GM18499 (cell line): ENCODE measurements around the gene PKN3.
"Not testable (repeated sequence)": the region's sequence is repeated elsewhere in the genome, so short reads cannot be mapped to it uniquely, and the experiment has no call there.

Source experiments
- ATAC-seq: cut with Tn5 transposase; IDR thresholded peaks from one replicate; pipeline ENCODE4 v1.9.1; 2021; ENCODE audit warnings: moderate number of reproducible peaks; ENCODE audit not compliant: insufficient read depth, unreplicated experiment

Gene PKN3

GRCh38 chr9:128702445-128702948 lies at the start of gene PKN3:
TSS of gene PKN3 (plus strand) at chr9:128702503. CDS start at chr9:128702916, 413 bp downstream.
- ATAC-seq = peak; percentile 50

DNA sequence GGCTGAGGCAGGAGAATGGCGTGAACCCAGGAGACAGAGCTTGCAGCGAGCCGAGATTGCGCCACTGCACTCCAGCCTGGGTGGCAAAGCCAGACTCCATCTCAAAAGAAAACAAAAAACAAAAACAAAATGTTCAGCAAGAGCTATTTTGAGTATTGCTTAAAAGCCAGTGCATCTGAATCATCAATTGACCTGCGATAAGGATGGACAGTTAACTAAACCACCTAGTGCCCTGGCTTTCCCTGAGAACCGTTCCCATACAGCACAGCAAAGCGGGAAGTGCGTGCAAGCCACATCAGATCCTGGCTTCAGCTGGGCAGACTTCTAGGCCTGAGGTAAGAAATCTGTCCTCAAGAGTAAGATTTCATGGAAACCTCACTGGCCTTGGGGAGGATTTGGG lies 48.4 kb upstream of the PKN3 start:
- no peak for ATAC-seq

GRCh38 chr9:128654481-128654880 lies 47.8 kb upstream of the PKN3 start:
- no peak for ATAC-seq

DNA sequence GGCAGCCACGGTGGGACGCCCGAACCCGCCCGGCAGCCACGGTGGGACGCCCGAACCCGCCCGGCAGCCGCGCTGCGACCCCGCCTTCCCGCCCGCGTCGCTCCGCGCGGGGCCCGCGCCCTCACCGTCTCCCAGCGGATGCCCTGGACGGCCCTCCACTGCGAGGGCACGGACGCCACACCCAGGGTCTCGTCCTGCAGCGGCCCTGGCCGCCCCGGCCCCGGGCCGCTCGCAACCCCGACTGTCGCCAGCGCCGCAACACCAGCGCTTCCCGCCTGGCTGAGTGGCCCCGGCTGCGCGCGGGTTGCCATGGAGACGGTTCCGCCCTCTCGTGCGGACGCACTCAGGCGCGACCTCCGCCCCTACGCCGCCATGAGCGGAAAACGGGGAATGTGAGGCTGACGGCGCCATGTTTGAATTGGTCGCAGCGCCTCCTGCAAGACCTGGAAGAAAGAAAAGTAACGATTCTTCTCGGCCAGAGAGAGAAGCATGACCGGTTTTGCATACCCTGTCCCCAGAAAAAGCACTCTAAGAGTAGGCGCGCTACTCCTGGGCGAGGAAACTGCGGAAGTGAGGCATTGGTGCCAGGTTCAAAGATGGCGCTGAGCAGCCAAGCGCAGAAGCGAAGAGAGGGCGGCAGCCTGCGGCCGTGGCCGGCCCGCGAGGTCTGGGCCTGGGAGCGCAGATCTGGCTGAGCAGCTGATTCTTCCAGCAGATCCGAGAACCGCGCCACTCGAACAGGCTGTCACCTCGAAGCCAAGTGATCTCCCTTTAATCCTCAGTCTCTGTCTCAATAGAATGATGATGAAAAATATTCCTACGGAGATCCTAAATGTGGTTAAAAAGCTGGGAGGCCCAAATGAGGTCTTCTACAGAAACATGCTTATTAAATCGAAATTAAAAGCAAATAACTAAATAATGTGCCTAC lies 45.6 kb upstream of the PKN3 start, which contains the start of gene DYNC2I2:
Gene DYNC2I2 (minus strand): TSS at position 432 of the 928 bp plus-strand sequence. CDS start 121 bp downstream, at position 311.
- peak; percentile 59 for ATAC-seq

GRCh38 chr9:128657344-128657704 lies 45.0 kb upstream of the PKN3 start:
- ATAC-seq = no peak

DNA sequence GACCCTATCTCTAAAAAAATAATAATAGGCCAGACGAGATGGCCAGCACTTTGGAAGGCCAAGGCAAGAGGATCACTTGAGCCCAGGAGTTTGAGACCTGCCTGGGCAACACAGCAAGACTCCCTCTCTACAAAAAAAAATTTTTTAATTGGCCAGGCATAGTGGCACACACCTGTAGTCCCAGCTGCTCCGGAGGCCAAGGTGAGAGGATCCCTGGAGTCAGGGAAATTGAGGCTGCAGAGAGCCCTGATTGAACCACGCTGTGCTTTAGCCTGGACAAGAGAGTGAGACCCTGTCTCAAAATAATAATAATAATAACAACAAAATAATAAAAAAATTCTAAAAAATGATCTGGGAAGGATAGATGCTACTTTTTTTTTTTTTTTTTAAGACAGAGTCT lies 44.5 kb upstream of the PKN3 start:
- no peak for ATAC-seq

- ATAC-seq = not testable (repeated sequence)
These were observed 35.8 kb upstream of the PKN3 start for GRCh38 chr9:128666481-128666941.

GRCh38 chr9:128669786-128670185 lies 32.5 kb upstream of the PKN3 start:
- ATAC-seq = no peak

DNA sequence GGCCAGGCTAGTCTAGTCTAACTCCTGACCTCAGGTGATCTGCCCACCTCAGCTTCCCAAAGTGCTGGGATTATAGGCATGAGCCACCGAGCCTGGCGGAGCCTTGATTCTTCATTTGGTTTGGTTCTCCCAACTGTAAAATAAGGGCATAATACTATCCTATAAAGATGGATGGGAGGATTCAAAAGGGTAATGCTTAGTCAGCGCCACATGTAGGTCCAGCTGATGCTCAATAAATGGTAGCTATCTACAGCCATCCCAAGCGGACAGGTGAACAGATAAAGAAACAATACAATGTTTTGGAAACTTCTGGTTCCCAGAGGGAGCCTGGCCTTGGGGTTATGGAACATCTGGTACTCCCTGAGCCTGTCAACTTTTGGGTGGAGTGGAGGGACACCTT lies 26.9 kb upstream of the PKN3 start:
- no peak for ATAC-seq

GRCh38 chr9:128677794-128678193 lies 24.5 kb upstream of the PKN3 start:
- no peak for ATAC-seq

- no peak for ATAC-seq
These were observed 18.8 kb upstream of the PKN3 start for GRCh38 chr9:128683340-128684064.

DNA sequence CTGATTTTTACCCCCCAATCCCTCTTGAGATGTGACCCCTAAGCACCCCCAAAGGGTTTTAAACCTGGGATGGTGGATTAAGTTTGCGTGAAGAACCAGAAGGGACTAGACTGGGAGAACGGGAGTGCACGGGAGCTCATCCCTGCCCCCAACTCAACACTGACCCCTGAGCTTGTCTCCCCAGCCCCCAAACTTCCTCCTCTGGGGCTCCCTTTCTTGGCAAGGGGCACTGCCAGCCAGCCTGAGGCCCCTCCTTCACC lies 18.3 kb upstream of the PKN3 start:
- ATAC-seq = no peak

GRCh38 chr9:128684325-128685199 lies 17.7 kb upstream of the PKN3 start:
- ATAC-seq = no peak

GRCh38 chr9:128685636-128686489 lies 16.4 kb upstream of the PKN3 start:
- ATAC-seq = no peak

- ATAC-seq = no peak
These were observed 14.8 kb upstream of the PKN3 start for GRCh38 chr9:128687453-128687852.

GRCh38 chr9:128688501-128689292 lies 13.6 kb upstream of the PKN3 start, which contains the start of gene SET:
TSS of gene SET (plus strand) at chr9:128689222. CDS start at chr9:128689583, 361 bp downstream.
- no peak for ATAC-seq

DNA sequence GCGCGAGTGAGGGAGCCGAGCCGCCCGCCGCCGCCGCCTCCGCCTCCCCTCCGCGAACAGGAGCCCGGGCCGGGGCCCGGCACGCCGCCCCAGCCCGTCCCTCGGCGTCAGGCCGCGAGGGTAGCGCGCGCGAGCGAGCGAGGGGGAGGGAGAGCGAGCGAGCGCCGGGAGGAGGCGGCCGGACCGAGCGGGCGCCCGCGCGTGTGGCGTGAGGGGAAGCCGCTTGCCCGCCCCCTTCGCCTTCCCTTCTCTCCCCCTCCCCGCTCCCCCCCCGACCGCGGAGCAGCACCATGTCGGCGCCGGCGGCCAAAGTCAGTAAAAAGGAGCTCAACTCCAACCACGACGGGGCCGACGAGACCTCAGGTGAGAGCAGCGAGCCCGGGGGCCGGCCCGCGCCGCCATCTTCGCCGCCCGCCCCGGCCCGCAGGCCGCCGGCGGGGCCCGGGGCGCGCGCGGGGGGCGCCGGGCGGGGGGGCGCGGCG lies 13.0 kb upstream of the PKN3 start:
- ATAC-seq = no peak
